ENCODE measurements around the gene DSCAML1.

DSCAML1 gene

GRCh38 chr11:117502015-117502778 lies 294.8 kb downstream of the DSCAML1 start:
- no peak for DNase-seq (ENCODE audit: low read depth)
- TF ChIP-seq CTCF (conservative IDR thresholded peaks at IDR 0.05; ENCODE audit: low read depth, low read length): no peak
- no peak overlapping the region for H3K4me3 ChIP-seq (ENCODE audit: low read depth, low read length)

- TF ChIP-seq CTCF (conservative IDR thresholded peaks at IDR 0.05; ENCODE audit: low read depth, low read length): no peak
- no peak overlapping the region for H3K4me3 ChIP-seq (ENCODE audit: low read depth, low read length)
- DNase-seq (ENCODE audit: low read depth): no peak
These were observed 295.6 kb downstream of the DSCAML1 start for GRCh38 chr11:117501237-117501898.

- DNase-seq (ENCODE audit: low read depth): no peak
- no peak overlapping the region for H3K4me3 ChIP-seq (ENCODE audit: low read depth, low read length)
- TF ChIP-seq CTCF (conservative IDR thresholded peaks at IDR 0.05; ENCODE audit: low read depth, low read length): no peak
These were observed 298.2 kb downstream of the DSCAML1 start for GRCh38 chr11:117498791-117499190.

- DNase-seq (ENCODE audit: low read depth): no peak
- TF ChIP-seq CTCF (conservative IDR thresholded peaks at IDR 0.05; ENCODE audit: low read depth, low read length): no peak
These were observed 299.6 kb downstream of the DSCAML1 start for GRCh38 chr11:117497206-117497951.

GRCh38 chr11:117495357-117495756 lies 301.7 kb downstream of the DSCAML1 start:
- no peak overlapping the region for H3K4me3 ChIP-seq (ENCODE audit: low read depth, low read length)
- no peak for DNase-seq (ENCODE audit: low read depth)
- TF ChIP-seq CTCF (conservative IDR thresholded peaks at IDR 0.05; ENCODE audit: low read depth, low read length): no peak

More at GRCh38 chr11:117497206-117497951, 299.6 kb downstream of the DSCAML1 start:
- no peak overlapping the region for H3K4me3 ChIP-seq (ENCODE audit: low read depth, low read length)

GRCh38 chr11:117492578-117493251 lies 304.3 kb downstream of the DSCAML1 start:
- TF ChIP-seq CTCF (conservative IDR thresholded peaks at IDR 0.05; ENCODE audit: low read depth, low read length): no peak
- H3K4me3 ChIP-seq (ENCODE audit: low read depth, low read length): no peak overlapping the region

More at GRCh38 chr11:117492578-117493251, 304.3 kb downstream of the DSCAML1 start:
- no peak for DNase-seq (ENCODE audit: low read depth)

Measured in choroid plexus epithelial cell (primary cell).